Measurements from ENCODE around the gene SH3BP2. TPM values are rescaled to one million over a fixed set of nuclear protein-coding genes. Genes with fewer than 3 reads are reported as not detected.
A peak's percentile ranks its signal among the peaks of the same experiment; 100 is the strongest.

SH3BP2 gene
- total RNA-seq, 1 experiment from 2014 or later = 10.9 TPM

DNA sequence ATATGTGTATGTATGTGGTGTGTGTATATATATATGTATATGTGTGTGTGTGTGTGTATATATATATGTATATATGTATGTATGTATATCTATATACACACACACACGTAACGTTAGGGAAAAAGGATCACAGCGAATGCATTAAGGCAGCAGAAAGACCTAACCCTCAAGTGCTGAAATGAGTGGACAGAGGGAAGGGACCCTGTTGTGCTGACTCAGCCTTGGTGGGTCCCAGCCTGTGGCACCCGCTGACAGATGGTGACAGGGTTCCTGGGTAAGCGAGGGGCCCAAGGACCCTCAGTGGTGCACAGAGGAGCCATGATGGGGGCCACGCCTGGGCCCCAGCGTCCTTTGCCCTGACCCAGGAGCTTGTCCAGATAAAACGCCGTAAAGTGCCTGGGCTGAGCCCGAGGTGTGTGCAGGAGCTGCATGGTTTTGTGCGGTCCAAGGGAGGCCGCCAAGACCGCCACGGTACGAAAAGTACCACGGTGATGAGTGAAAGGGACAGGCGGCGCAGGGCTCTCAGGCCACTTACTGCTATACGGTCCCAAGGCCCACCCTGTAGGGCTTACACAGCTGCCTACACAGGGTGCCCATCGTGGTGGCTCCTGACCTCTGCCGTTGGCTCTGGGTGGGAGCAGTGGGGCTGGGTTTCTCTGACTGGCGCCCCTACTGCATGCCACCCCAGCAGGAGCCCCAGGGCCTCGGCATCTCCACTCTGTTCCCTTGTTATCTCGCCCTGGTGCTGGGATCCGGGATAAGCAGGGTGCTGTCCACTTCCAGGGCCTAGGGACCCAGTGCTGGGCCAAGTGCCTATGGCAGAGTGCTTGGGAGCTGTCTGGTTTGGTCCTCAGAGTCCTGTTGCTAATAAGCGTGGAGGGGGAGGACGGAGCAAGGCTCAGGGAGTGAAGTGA lies 10.0 kb downstream of the SH3BP2 start:
- no peak for DNase-seq (ENCODE audit: low spot score)

DNA sequence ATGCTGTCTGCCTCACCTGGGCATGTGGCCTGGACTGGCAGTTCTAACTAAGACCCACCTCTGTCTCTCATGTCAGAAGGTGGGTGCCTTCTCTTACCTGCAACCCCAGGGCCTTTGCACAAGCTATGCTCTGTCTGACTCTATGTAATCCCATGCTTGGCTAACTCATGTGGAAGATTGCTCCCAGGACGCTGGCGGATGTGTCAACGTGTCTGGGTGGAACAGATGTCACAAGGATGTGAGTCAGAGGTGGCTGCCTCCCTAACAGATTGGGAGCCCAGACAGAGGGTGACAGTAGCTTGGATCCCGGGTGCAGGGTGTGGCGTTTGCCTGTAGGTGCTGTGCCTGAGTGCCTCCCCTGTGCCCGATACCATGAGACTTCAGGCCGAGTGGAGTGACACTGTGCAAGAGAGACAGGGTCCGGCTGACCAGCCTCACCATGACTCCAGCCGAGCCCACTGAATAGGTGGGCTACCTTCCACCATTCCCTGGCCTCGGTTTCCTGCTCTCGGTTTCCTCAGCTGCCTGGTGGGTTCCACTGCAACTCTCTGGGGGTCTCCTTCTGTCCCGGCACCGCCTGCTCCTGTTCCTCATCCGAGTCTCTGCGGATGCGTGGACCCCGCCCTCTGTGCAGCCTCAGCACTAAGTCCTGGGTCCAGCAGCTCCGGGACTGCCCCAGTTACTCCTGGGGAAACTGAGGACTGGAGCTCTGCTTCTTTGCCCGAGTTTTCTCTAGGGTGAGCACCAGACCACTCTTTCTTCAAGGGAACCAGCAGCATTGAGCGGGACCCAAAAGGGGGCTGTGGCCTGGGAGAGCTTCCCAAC lies 11.0 kb downstream of the SH3BP2 start:
- DNase-seq (ENCODE audit: low spot score) = no peak

DNA sequence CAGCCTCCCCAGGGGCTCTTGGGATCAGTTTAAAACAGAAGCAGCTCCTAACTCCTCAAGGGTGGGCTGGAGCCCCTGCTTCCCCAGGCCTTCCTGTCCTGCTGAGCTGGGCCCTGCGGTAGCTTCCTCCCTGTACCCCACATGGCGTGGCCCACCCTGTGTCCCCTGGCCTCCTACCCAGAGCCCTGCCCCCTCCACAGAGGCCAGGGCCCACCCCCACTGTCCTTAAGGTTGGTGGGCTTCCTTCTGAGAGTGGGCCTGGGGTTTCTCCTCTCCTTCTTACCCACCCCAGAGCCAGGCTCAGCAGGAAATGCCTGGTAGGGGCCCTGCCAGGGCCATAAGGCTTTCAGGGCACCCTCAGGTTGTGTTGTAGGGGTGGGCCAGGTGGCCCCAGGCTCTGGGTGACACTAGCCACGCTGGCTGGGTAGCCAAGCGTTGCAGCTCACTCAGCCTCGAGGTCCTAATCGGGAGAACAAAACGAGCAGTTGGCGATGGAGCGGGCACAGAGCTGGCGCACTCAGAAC lies 11.6 kb downstream of the SH3BP2 start:
- no peak for DNase-seq (ENCODE audit: low spot score)

DNA sequence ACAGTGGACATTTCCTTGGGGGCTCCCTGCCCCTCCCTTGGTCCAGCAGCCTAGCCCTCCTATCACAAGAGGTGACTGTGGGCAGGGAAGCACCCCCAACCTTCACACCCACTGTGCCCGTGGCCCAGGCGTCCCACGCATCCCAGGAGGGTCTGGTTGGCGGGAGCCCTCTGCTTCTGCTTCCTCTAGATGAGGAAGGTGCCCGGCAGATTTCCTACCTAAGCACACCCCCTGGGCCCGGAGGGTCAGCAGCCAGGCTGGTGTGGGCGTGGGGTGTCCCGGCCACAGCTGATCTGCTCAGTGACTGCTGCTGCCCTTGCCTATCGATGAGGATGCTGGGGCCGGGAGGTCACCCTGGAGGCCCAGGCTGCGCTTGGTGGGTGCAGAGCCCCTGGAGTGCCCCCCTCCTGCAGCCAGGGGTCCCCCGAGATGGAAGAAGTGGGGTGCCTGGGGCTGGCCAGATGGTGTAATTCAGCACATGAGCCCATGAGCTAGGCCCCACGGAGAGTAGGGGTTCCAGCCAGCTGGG lies 12.2 kb downstream of the SH3BP2 start:
- DNase-seq (ENCODE audit: low spot score) = no peak

DNA sequence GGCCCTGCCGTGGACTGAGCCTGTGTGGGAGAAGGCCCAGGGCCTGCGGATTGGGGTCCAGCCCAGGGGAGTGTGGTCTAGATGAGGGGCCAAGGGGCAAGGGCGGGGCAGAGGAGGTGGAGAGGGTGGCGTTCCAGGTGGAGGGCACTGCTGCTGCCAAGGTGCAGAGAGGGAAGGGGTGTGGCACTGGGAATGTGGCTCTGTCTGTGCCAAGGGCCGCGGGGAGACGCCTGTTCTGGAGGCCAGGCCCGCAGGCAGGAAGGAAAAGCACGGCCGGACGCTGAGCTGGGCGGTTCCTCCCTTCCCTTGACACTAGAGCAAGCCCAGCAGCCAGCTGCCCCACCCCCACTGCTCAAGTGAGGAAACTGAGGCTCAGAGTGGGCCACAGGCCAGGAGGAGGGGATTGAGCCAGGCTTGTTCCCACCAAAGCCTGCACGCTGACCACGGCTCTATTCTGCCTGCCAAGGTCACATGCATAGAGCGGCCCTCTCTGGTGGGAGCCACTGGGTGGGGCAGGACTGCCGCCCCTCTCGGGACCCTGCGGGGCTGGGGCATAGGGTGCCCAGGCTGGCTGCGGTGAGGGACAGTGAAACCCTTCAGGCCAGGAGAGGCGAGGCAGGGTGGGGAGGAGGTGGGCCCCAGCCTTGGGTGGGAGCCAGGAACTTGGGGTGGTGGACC lies 13.0 kb downstream of the SH3BP2 start:
- no peak for DNase-seq (ENCODE audit: low spot score)

- DNase-seq (ENCODE audit: low spot score) = no peak
These were observed 13.8 kb downstream of the SH3BP2 start for GRCh38 chr4:2806390-2807355.

- no peak for DNase-seq (ENCODE audit: low spot score)
These were observed 14.7 kb downstream of the SH3BP2 start for GRCh38 chr4:2807571-2807970.

DNA sequence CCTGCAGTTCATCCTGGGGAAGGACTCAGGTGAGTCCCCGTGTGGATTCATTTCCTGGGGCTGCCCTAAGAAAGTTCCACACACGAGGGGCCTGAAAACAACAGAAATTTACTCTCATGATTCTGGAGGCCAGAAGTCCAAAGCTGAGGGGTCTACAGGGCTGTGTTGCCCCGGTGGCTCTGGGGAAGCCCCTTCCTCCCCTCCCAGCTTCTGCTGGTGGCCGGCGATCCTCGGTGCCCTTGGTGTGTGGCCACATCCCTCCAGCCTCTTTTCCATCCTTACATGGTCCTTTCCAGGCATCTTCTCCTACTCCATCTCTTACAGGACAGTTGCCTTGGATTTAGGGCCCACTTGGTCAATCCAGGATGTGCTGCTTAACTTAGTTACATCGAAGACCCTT lies 15.1 kb downstream of the SH3BP2 start:
- no peak for DNase-seq (ENCODE audit: low spot score)

DNA sequence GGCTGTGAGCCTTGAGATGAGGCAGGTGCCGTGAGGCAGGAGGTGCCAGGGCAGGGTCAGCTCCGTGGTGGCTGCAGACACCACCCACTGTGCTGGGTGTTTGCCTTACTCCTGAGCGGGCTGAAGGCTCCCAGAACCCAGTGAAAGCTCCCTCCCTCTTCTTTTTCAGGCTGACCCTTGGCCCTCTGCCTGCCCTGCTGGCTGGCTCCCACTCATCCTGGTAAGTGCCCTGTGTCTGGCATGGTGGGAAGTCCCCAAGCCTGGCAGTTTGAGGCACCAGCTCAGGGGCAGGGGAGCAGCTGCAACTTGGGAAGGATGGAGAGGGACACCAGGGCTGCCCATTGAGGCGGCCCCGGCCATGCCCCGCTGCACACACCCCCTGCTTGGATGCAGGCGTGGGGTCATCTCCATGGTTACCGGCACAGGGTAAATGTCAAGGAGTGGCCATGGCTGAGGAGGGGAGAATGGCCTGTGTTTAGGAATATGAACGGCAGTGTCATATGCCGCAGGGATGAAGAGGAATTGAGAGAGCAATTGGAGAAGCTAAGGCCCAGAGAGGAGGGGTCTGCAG lies 16.8 kb downstream of the SH3BP2 start:
- DNase-seq (ENCODE audit: low spot score) = no peak

DNA sequence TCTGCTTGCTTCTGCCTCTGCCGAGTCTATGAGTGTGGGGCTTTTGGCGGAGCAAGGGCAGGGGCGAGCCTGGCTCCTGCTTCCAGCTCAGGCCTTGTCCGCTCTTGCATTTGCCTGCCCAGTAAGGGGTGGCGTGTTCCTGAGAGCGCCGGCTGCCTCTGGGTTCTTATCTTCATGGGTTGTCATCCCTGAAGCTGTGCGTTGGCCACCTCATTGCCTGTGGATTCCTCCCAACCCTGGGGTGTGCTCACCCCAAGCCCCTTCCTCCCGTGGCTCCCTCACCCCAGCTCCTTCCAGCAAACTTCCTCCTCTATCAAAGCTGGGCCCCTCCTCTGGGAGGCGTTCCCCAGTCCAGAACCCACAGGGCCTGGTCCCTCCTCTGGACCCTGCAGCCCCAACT lies 17.5 kb downstream of the SH3BP2 start:
- DNase-seq (ENCODE audit: low spot score) = no peak

GRCh38 chr4:2811830-2812611 lies 19.1 kb downstream of the SH3BP2 start:
- DNase-seq (ENCODE audit: low spot score) = peak; percentile 78

GRCh38 chr4:2812612-2813354 lies 19.9 kb downstream of the SH3BP2 start:
- DNase-seq (ENCODE audit: low spot score) = no peak

DNA sequence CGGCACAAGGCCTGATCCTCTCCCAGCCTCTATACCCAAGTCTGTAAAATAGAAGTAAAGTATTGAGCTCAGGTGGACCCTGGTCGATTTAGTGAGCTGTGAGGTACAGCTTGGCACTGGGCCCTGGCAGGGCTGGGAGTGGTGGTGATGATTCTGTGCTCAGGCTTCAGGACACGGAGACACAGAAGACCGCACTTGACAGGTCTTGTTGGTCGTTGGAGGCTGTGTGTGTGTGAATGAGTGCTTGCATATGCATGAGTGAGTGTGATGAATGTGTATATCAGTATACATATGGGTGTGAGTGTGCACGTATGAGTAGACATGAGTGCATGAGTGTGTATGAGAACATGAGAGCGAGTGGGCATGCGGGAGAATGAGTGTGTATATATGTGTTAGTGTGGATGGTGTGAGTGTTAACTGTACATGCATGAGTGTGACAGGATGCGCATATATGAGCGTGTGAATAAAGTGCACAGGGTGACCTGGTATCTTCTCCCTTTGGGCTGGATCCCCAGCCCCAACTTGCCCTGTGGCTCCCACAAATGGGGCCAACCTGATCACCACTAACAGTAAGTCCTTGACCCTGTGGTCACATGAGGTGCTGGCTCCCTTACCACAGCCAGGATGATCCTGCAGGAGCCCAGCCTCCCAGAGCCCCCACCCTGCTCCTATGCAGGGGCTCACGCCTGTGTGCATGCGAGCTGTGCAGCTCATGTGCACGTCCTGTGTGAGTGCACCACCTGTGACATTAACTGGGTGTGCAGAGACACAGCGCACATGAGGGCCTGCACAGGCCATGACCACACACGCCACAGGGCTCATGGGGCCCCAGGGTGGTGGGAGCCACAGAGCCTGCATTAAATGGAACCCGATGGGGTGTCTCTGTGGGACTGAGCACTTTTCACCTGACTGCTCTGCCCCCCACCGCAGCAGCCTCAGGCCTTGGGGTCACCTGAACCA lies 20.8 kb downstream of the SH3BP2 start:
- DNase-seq (ENCODE audit: low spot score) = no peak

- no peak for DNase-seq (ENCODE audit: low spot score)
These were observed 21.9 kb downstream of the SH3BP2 start for GRCh38 chr4:2814627-2815270.

GRCh38 chr4:2816401-2816954 lies 23.6 kb downstream of the SH3BP2 start:
- no peak for DNase-seq (ENCODE audit: low spot score)

DNA sequence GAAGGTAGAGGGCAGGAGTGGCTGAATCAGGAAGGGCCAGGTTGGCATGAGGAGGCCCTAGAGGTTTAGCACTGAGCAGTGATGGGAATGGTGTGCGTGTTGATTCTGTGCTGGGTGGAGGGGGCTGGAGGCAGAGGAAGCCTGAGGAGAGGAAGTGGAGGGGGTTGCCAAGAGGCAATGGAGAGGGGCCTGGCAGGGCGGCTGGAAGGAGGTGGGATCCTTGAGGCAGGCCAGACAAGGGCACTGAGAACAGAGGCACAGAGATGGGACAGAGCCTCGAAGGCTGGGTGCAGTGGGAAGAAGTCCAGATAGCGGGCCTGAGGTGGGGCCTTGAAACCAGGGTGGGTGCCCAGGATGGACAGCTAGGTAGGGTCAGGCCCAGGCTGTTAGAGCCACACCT lies 24.3 kb downstream of the SH3BP2 start:
- DNase-seq (ENCODE audit: low spot score) = no peak
